Measurements from ENCODE around the gene SCT. TPM values are rescaled to one million over a fixed set of nuclear protein-coding genes. Genes with fewer than 3 reads are reported as not detected.

Gene SCT
- polyA plus RNA-seq, 1 donor from 2014 or later: not detected

GRCh38 chr11:601573-602245, 25.3 kb downstream of the SCT start:
- Histone ChIP-seq H3K27ac (ENCODE audit: low read length) (no peak overlapping the region), H3K36me3 (ENCODE audit: insufficient read depth, low read length) (no peaks in the 10 kb centered on the region), H3K9ac (ENCODE audit: low read length) (no peak overlapping the region), H4K20me1 (ENCODE audit: insufficient read depth) (no peaks in the 10 kb centered on the region), H3K79me2 (replicated peaks; ENCODE audit: insufficient read depth, low read length) (no peaks in the 10 kb centered on the region), H2AFZ (ENCODE audit: low read depth, low read length) (no peak overlapping the region), H3K9me3 (ENCODE audit: low read length) (no peaks in the 10 kb centered on the region), H3F3A (ENCODE audit: insufficient read depth, low read length, poor library complexity, severe bottlenecking) (no peaks in the 10 kb centered on the region), H3K4me3 (ENCODE audit: low read length) (no peak overlapping the region), H3K9me2 (ENCODE audit: insufficient read depth, low read length) (no peaks in the 10 kb centered on the region), H3K27me3 (ENCODE audit: insufficient read depth, low read depth, low read length) (no peaks in the 10 kb centered on the region), H3K4me2 (ENCODE audit: low read length) (no peak overlapping the region)
- TF ChIP-seq SMC3 (conservative IDR thresholded peaks at IDR 0.05; ENCODE audit: poor library complexity) (no peak), RAD21 (conservative IDR thresholded peaks at IDR 0.05) (no peak), POLR2AphosphoS5 (IDR thresholded peaks at IDR 0.05) (no peak), EP300 (conservative IDR thresholded peaks at IDR 0.05; ENCODE audit: poor library complexity, severe bottlenecking) (no peak), CTCF (IDR thresholded peaks at IDR 0.05; ENCODE audit: poor library complexity, severe bottlenecking) (no peak), MXI1 (conservative IDR thresholded peaks at IDR 0.05; ENCODE audit: poor library complexity, severe bottlenecking) (no peak), TAF1 (IDR thresholded peaks at IDR 0.05; ENCODE audit: low read depth) (no peak), EZH2 (IDR thresholded peaks at IDR 0.05; ENCODE audit: borderline replicate concordance, insufficient read depth, low read length, poor library complexity, severe bottlenecking) (no peak)
- TF ChIP-seq, protein P1, sequence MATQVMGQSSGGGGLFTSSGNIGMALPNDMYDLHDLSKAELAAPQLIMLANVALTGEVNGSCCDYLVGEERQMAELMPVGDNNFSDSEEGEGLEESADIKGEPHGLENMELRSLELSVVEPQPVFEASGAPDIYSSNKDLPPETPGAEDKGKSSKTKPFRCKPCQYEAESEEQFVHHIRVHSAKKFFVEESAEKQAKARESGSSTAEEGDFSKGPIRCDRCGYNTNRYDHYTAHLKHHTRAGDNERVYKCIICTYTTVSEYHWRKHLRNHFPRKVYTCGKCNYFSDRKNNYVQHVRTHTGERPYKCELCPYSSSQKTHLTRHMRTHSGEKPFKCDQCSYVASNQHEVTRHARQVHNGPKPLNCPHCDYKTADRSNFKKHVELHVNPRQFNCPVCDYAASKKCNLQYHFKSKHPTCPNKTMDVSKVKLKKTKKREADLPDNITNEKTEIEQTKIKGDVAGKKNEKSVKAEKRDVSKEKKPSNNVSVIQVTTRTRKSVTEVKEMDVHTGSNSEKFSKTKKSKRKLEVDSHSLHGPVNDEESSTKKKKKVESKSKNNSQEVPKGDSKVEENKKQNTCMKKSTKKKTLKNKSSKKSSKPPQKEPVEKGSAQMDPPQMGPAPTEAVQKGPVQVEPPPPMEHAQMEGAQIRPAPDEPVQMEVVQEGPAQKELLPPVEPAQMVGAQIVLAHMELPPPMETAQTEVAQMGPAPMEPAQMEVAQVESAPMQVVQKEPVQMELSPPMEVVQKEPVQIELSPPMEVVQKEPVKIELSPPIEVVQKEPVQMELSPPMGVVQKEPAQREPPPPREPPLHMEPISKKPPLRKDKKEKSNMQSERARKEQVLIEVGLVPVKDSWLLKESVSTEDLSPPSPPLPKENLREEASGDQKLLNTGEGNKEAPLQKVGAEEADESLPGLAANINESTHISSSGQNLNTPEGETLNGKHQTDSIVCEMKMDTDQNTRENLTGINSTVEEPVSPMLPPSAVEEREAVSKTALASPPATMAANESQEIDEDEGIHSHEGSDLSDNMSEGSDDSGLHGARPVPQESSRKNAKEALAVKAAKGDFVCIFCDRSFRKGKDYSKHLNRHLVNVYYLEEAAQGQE (IDR thresholded peaks at IDR 0.05; ENCODE audit: borderline replicate concordance): no peak

- Histone ChIP-seq H3K9ac (ENCODE audit: low read length) (no peak overlapping the region), H3K9me3 (ENCODE audit: low read length) (no peaks in the 10 kb centered on the region), H3K27me3 (ENCODE audit: insufficient read depth, low read depth, low read length) (no peaks in the 10 kb centered on the region), H3K4me2 (ENCODE audit: low read length) (no peak overlapping the region), H3K36me3 (ENCODE audit: insufficient read depth, low read length) (peaks cover 4% of the 10 kb centered on the region), H3K79me2 (replicated peaks; ENCODE audit: insufficient read depth, low read length) (no peaks in the 10 kb centered on the region), H3F3A (ENCODE audit: insufficient read depth, low read length, poor library complexity, severe bottlenecking) (no peaks in the 10 kb centered on the region), H3K9me2 (ENCODE audit: insufficient read depth, low read length) (no peaks in the 10 kb centered on the region), H4K20me1 (ENCODE audit: insufficient read depth) (no peaks in the 10 kb centered on the region), H3K4me3 (ENCODE audit: low read length) (no peak overlapping the region), H2AFZ (ENCODE audit: low read depth, low read length) (no peak overlapping the region), H3K27ac (ENCODE audit: low read length) (no peak overlapping the region)
- TF ChIP-seq EP300 (conservative IDR thresholded peaks at IDR 0.05; ENCODE audit: poor library complexity, severe bottlenecking) (no peak), EZH2 (IDR thresholded peaks at IDR 0.05; ENCODE audit: borderline replicate concordance, insufficient read depth, low read length, poor library complexity, severe bottlenecking) (no peak), MXI1 (conservative IDR thresholded peaks at IDR 0.05; ENCODE audit: poor library complexity, severe bottlenecking) (no peak), POLR2AphosphoS5 (IDR thresholded peaks at IDR 0.05) (no peak), SMC3 (conservative IDR thresholded peaks at IDR 0.05; ENCODE audit: poor library complexity) (no peak), TAF1 (IDR thresholded peaks at IDR 0.05; ENCODE audit: low read depth) (no peak), CTCF (IDR thresholded peaks at IDR 0.05; ENCODE audit: poor library complexity, severe bottlenecking) (no peak), RAD21 (conservative IDR thresholded peaks at IDR 0.05) (no peak)
- TF ChIP-seq, protein P1 (IDR thresholded peaks at IDR 0.05; ENCODE audit: borderline replicate concordance): no peak
Observed at GRCh38 chr11:598005-598680, 28.8 kb downstream of the SCT start.

Data from neural cell (in vitro differentiated cells).